Stimulated activated naive CD4-positive, alpha-beta T cell treated with Interleukin-2 at 50 U/mL for 16 hours (primary cell): Measurements from ENCODE around the gene TAF4.

Experiments
- DNase-seq: peaks from one replicate; lab custom pipeline; 2025; lab: John Stamatoyannopoulos, UW

Gene TAF4

GRCh38 chr20:61929971-61930666 is 135.6 kb downstream of the TAF4 start:
- DNase-seq, result no peak

GRCh38 chr20:61929561-61929960 is 136.1 kb downstream of the TAF4 start:
- DNase-seq, result no peak

- no peak for DNase-seq
Observed at GRCh38 chr20:61927826-61928541, 137.7 kb downstream of the TAF4 start.

- DNase-seq, result no peak
Observed at GRCh38 chr20:61927193-61927825, 138.4 kb downstream of the TAF4 start.

GRCh38 chr20:61926796-61927192 is 138.9 kb downstream of the TAF4 start:
- DNase-seq, result no peak

- no peak for DNase-seq
Observed at GRCh38 chr20:61926253-61926613, 139.4 kb downstream of the TAF4 start.

GRCh38 chr20:61925555-61926252 is 140.0 kb downstream of the TAF4 start:
- no peak for DNase-seq

GRCh38 chr20:61924858-61925554 is 140.7 kb downstream of the TAF4 start:
- no peak for DNase-seq
